OCI-LY1 (cell line): ENCODE results near the gene SAT1.

Experiments used
- H2AFZ ChIP-seq: fragments of 200-600 bp; sonication (generic), shearing (Covaris generic); 2 replicates; pipeline ENCODE4 v1.6.0; 2014; ENCODE audit warnings: antibody characterized with exemption, mild to moderate bottlenecking, low read length
- H3F3A ChIP-seq: fragments of 200-600 bp; sonication (generic), shearing (Covaris generic); 2 replicates; pipeline ENCODE4 v1.6.0; 2014; ENCODE audit warnings: mild to moderate bottlenecking, antibody characterized with exemption, low read length, moderate library complexity; ENCODE audit not compliant: insufficient read depth
- H3K27ac ChIP-seq: fragments of 200-600 bp; sonication (generic); 2 replicates; pipeline ENCODE4 v1.5.1; 2014; ENCODE audit warnings: low read length, mixed run types, mild to moderate bottlenecking, low read depth; ENCODE audit not compliant: poor library complexity, severe bottlenecking
- H3K27me3 ChIP-seq: fragments of 200-600 bp; sonication (generic); 2 replicates; pipeline ENCODE4 v1.6.0; 2014; ENCODE audit warnings: antibody characterized with exemption, mild to moderate bottlenecking, low read length, moderate library complexity; ENCODE audit not compliant: insufficient read depth
- H3K36me3 ChIP-seq: fragments of 200-600 bp; sonication (generic); 2 replicates; pipeline ENCODE4 v1.6.1; 2014; ENCODE audit warnings: mild to moderate bottlenecking, antibody characterized with exemption, low read length, moderate library complexity, mixed read lengths; ENCODE audit not compliant: insufficient read depth
- H3K4me1 ChIP-seq: fragments of 200-600 bp; sonication (generic); 2 replicates; pipeline ENCODE4 v1.5.1; 2014; ENCODE audit warnings: mild to moderate bottlenecking, low read length, moderate library complexity; ENCODE audit not compliant: insufficient read depth, severe bottlenecking
- H3K4me2 ChIP-seq: fragments of 200-600 bp; sonication (generic), shearing (Covaris generic); 2 replicates; pipeline ENCODE4 v1.6.1; 2014; ENCODE audit warnings: low read length
- H3K4me3 ChIP-seq: fragments of 200-600 bp; sonication (generic); 2 replicates; pipeline ENCODE4 v1.5.1; 2014; ENCODE audit warnings: low read length, low read depth, mild to moderate bottlenecking, mixed read lengths; ENCODE audit not compliant: poor library complexity, severe bottlenecking
- H3K79me2 ChIP-seq: fragments of 200-600 bp; shearing (Covaris generic); 2 replicates; pipeline ENCODE4 v1.6.1; 2016; ENCODE audit warnings: mixed run types, low read length, mixed read lengths; ENCODE audit not compliant: insufficient read depth
- H3K9ac ChIP-seq: fragments of 200-600 bp; sonication (generic), shearing (Covaris generic); 2 replicates; pipeline ENCODE4 v1.6.1; 2014; ENCODE audit warnings: mild to moderate bottlenecking, low read length, mixed read lengths
- H3K9me2 ChIP-seq: fragments of 200-600 bp; sonication (generic), shearing (Covaris generic); 2 replicates; pipeline ENCODE4 v1.6.1; 2014; ENCODE audit warnings: low read depth, mild to moderate bottlenecking, low read length, mixed read lengths
- H3K9me3 ChIP-seq: fragments of 200-600 bp; shearing (Covaris generic); 2 replicates; pipeline ENCODE4 v1.6.1; 2014; ENCODE audit warnings: low read length, mixed read lengths
- H4K20me1 ChIP-seq: fragments of 200-600 bp; sonication (generic), shearing (Covaris generic); 2 replicates; pipeline ENCODE4 v1.6.0; 2016; ENCODE audit warnings: mild to moderate bottlenecking, low read length; ENCODE audit not compliant: insufficient read depth
- CTCF ChIP-seq: fragments of 200-600 bp; sonication (generic), shearing (Covaris generic); IDR thresholded peaks from 2 replicates; pipeline ENCODE4 v1.5.1; 2017; ENCODE audit warnings: mild to moderate bottlenecking, antibody characterized with exemption, low read length, moderate library complexity, mixed read lengths
- EZH2 ChIP-seq: fragments of 200-600 bp; sonication (generic), shearing (Covaris generic); IDR thresholded peaks from 2 replicates; pipeline ENCODE4 v1.8.0; 2017; ENCODE audit warnings: borderline replicate concordance, mixed run types, mild to moderate bottlenecking, antibody characterized with exemption, low read length, moderate library complexity, mixed read lengths

Gene SAT1

GRCh38 chrX:23813808-23814207 lies 30.8 kb downstream of the SAT1 start:
- H3K27me3 ChIP-seq: no peaks in the 10 kb centered on the region
- H2AFZ ChIP-seq: no peak overlapping the region
- no peak overlapping the region for H3K4me3 ChIP-seq
- no peaks in the 10 kb centered on the region for H3K9me3 ChIP-seq
- no peak for TF ChIP-seq EZH2
- H3F3A ChIP-seq: no peaks in the 10 kb centered on the region
- H3K4me1 ChIP-seq: peaks cover 28% of the 10 kb centered on the region
- no peak overlapping the region for H3K4me2 ChIP-seq
- no peaks in the 10 kb centered on the region for H3K79me2 ChIP-seq
- no peak overlapping the region for H3K27ac ChIP-seq
- no peaks in the 10 kb centered on the region for H3K36me3 ChIP-seq
- no peaks in the 10 kb centered on the region for H3K9me2 ChIP-seq
- H3K9ac ChIP-seq: no peak overlapping the region
- no peaks in the 10 kb centered on the region for H4K20me1 ChIP-seq

- Histone ChIP-seq H3K9me2 (no peaks in the 10 kb centered on the region), H3K4me2 (no peak overlapping the region), H3K27ac (no peak overlapping the region), H3F3A (no peaks in the 10 kb centered on the region), H3K4me1 (peaks cover 31% of the 10 kb centered on the region), H3K9me3 (no peaks in the 10 kb centered on the region), H3K4me3 (no peak overlapping the region), H4K20me1 (no peaks in the 10 kb centered on the region), H3K79me2 (no peaks in the 10 kb centered on the region), H2AFZ (no peak overlapping the region), H3K36me3 (no peaks in the 10 kb centered on the region), H3K27me3 (no peaks in the 10 kb centered on the region), H3K9ac (no peak overlapping the region)
- no peak for TF ChIP-seq EZH2
- TF ChIP-seq CTCF: no peak
Observed at GRCh38 chrX:23815376-23815775, 32.4 kb downstream of the SAT1 start.

GRCh38 chrX:23816179-23816578 lies 33.2 kb downstream of the SAT1 start:
- H3F3A ChIP-seq: no peaks in the 10 kb centered on the region
- H3K4me1 ChIP-seq: peaks cover 28% of the 10 kb centered on the region
- H3K4me3 ChIP-seq: no peak overlapping the region
- H3K9me3 ChIP-seq: no peaks in the 10 kb centered on the region
- TF ChIP-seq EZH2 (no peak), CTCF (no peak)
- no peaks in the 10 kb centered on the region for H3K27me3 ChIP-seq
- H3K27ac ChIP-seq: no peak overlapping the region
- no peaks in the 10 kb centered on the region for H3K9me2 ChIP-seq
- no peak overlapping the region for H3K9ac ChIP-seq
- no peak overlapping the region for H2AFZ ChIP-seq
- no peaks in the 10 kb centered on the region for H3K36me3 ChIP-seq
- H3K4me2 ChIP-seq: no peak overlapping the region
- H3K79me2 ChIP-seq: no peaks in the 10 kb centered on the region
- H4K20me1 ChIP-seq: no peaks in the 10 kb centered on the region

- peaks cover 22% of the 10 kb centered on the region for H3K4me1 ChIP-seq
- H3K4me3 ChIP-seq: no peak overlapping the region
- no peaks in the 10 kb centered on the region for H3F3A ChIP-seq
- H3K27me3 ChIP-seq: no peaks in the 10 kb centered on the region
- TF ChIP-seq EZH2 (no peak), CTCF (no peak)
- H3K9ac ChIP-seq: peak overlapping the region; percentile 38; the same call in 1 of the 2 replicates
- H2AFZ ChIP-seq: no peak overlapping the region
- no peaks in the 10 kb centered on the region for H3K9me2 ChIP-seq
- H3K36me3 ChIP-seq: no peaks in the 10 kb centered on the region
- peak overlapping the region; percentile 61 for H3K27ac ChIP-seq
- H4K20me1 ChIP-seq: no peaks in the 10 kb centered on the region
- no peaks in the 10 kb centered on the region for H3K9me3 ChIP-seq
- H3K79me2 ChIP-seq: no peaks in the 10 kb centered on the region
- H3K4me2 ChIP-seq: peak overlapping the region; percentile 20; the same call in 1 of the 2 replicates
Observed at GRCh38 chrX:23817979-23818336, 35.0 kb downstream of the SAT1 start.
